K562 (cell line): ENCODE measurements around the gene OGT. TPM values are rescaled to one million over a fixed set of nuclear protein-coding genes. Genes with fewer than 3 reads are reported as not detected.

ENCODE experiments used
- ATAC-seq: fragments of 200-7000 bp; cut with Tn5 transposase; 3 replicates; pipeline ENCODE4 v1.9.1; 2020; ENCODE audit warnings: moderate library complexity
- BruUV-seq: library from RNA; stranded (reverse); fragments of 400-500 nt; replicated peaks from 2 replicates; lab custom pipeline; 2021; lab: Mats Ljungman, UMichigan
- CTCF ChIA-PET: fragments of 300-600 bp; formaldehyde crosslinking; extraction: SDS; loops from one replicate; lab custom pipeline; 2021; ENCODE audit warnings: low intra/inter-chr PET ratio; lab: Yijun Ruan, JAX
- POLR2A ChIA-PET: fragments of 300-600, 350-650 bp; sonication (Branson Sonifier 250); formaldehyde crosslinking; extraction: SDS; loops from one replicate; lab custom pipeline; 2021; ENCODE audit warnings: antibody characterized with exemption, inconsistent platforms; lab: Yijun Ruan, JAX
- DNase-seq, 4 experiments: peaks; one replicate each; pipeline versions ENCODE4 v3.0.0 to v3.0.0-alpha.2; 2011 to 2018; ENCODE audit warnings: low spot score in 3 of 4, mixed read lengths in 3 of 4; ENCODE audit errors: extremely low read depth in 1 of 4
- FAIRE-seq: peaks from 2 replicates; lab custom pipeline; 2011; peaks lifted over from hg19 to GRCh38; lab: Jason Lieb, UNC
- H2AFZ ChIP-seq: 2 replicates; pipeline ENCODE4 v1.6.0; 2011; ENCODE audit warnings: low read depth, low read length, control low read depth, inconsistent platforms
- H3K27ac ChIP-seq: fragments of 200-600 bp; 3 replicates; pipeline ENCODE4 v1.8.0; 2011; ENCODE audit warnings: low read depth, mild to moderate bottlenecking, control low read depth, inconsistent platforms, low read length, moderate library complexity, mixed read lengths; ENCODE audit errors: extremely low read depth
- H3K27me3 ChIP-seq, 2 experiments: fragments of 300-600 bp in 1 of 2; 2 replicates in 1 of 2; 3 replicates in 1 of 2; pipeline versions ENCODE4 v1.6.0 to v1.8.0; 2011; ENCODE audit warnings: inconsistent platforms in 2 of 2, low read length in 2 of 2, mild to moderate bottlenecking in 1 of 2, mixed read lengths in 1 of 2, moderate library complexity in 1 of 2; ENCODE audit not compliant: control insufficient read depth in 2 of 2, insufficient read depth in 2 of 2
- H3K36me3 ChIP-seq: fragments of 300-600 bp; 3 replicates; pipeline ENCODE4 v1.8.0; 2011; ENCODE audit warnings: mild to moderate bottlenecking, low read length, inconsistent platforms; ENCODE audit not compliant: control insufficient read depth, insufficient read depth
- H3K4me1 ChIP-seq, 2 experiments: fragments of 200-600 bp in 1 of 2; replicated peaks in 1 of 2; 2 replicates in 1 of 2; 3 replicates in 1 of 2; pipeline versions ENCODE4 v1.5.1 to v1.8.0; 2011; ENCODE audit warnings: inconsistent platforms in 2 of 2, low read length in 2 of 2, mild to moderate bottlenecking in 1 of 2, mixed read lengths in 1 of 2, moderate library complexity in 1 of 2; ENCODE audit not compliant: control insufficient read depth in 2 of 2, insufficient read depth in 2 of 2
- H3K4me2 ChIP-seq: 2 replicates; pipeline ENCODE4 v1.6.1; 2011; ENCODE audit warnings: low read length, control low read depth, inconsistent platforms, mixed read lengths; ENCODE audit not compliant: insufficient read depth
- H3K4me3 ChIP-seq: fragments of 200-600 bp; sonication (generic), shearing (Covaris generic); 2 replicates; pipeline ENCODE4 v1.5.1; 2016; ENCODE audit warnings: control low read depth, inconsistent platforms
- H3K79me2 ChIP-seq: fragments of 200-600 bp; 3 replicates; pipeline ENCODE4 v1.8.0; 2011; ENCODE audit warnings: low read length, inconsistent platforms; ENCODE audit not compliant: control insufficient read depth, insufficient read depth
- H3K9ac ChIP-seq, 2 experiments: 2 replicates each; pipeline versions ENCODE4 v1.6.0 to v1.6.1; 2011; ENCODE audit warnings: low read depth in 2 of 2, low read length in 2 of 2, control low read depth in 1 of 2, inconsistent platforms in 1 of 2, mild to moderate bottlenecking in 1 of 2, mixed read lengths in 1 of 2; ENCODE audit not compliant: insufficient read depth in 1 of 2
- H3K9me1 ChIP-seq: one replicate; pipeline ENCODE4 v1.6.0; 2011; ENCODE audit warnings: inconsistent platforms, mild to moderate bottlenecking, low read length, moderate library complexity; ENCODE audit not compliant: control insufficient read depth, insufficient read depth
- H3K9me3 ChIP-seq: replicated peaks from 2 replicates; pipeline ENCODE4 v1.5.1; 2011; ENCODE audit warnings: low read depth, low read length, inconsistent platforms; ENCODE audit not compliant: control insufficient read depth, insufficient read depth
- H4K20me1 ChIP-seq: replicated peaks from 2 replicates; pipeline ENCODE4 v1.6.1; 2011; ENCODE audit warnings: low read length, inconsistent platforms, mixed read lengths; ENCODE audit not compliant: control insufficient read depth, insufficient read depth
- AFF4 ChIP-seq: sonication (generic); formaldehyde crosslinking; IDR thresholded peaks from 2 replicates; pipeline ENCODE4 v1.8.0; 2023; ENCODE audit warnings: mild to moderate bottlenecking, missing genetic modification reagents
- BMI1 ChIP-seq: fragments of 150-350 bp; IDR thresholded peaks from 2 replicates; pipeline ENCODE4 v1.6.1; 2014; ENCODE audit warnings: low read length
- NFIX ChIP-seq: fragments of 250-450 bp; sonication (Bioruptor Pico); IDR thresholded peaks from 2 replicates; pipeline ENCODE4 v1.4.0; 2020; ENCODE audit warnings: low read depth, mild to moderate bottlenecking, moderate library complexity
- SMARCC2 ChIP-seq: fragments of 450-650 bp; IDR thresholded peaks from 2 replicates; pipeline ENCODE4 v1.6.1; 2017; ENCODE audit warnings: antibody characterized with exemption, moderate library complexity, mild to moderate bottlenecking, low read depth
- TCF7L2 ChIP-seq: fragments of 150-350 bp; IDR thresholded peaks from 2 replicates; pipeline ENCODE4 v1.6.1; 2016; ENCODE audit warnings: low read depth, mild to moderate bottlenecking, low read length, moderate library complexity
- ZC3H8 ChIP-seq: fragments of 450-650 bp; IDR thresholded peaks from 2 replicates; pipeline ENCODE4 v1.6.1; 2017
- ZNF583 ChIP-seq: fragments of 250-450 bp; sonication (Bioruptor Pico); IDR thresholded peaks from 2 replicates; pipeline ENCODE4 v1.4.0; 2020
- in situ Hi-C: fragments of 300-500 bp; cut with MboI; formaldehyde crosslinking; loops from 4 replicates; pipeline ENCODE4 v1.15.0; 2018; ENCODE audit warnings: inconsistent platforms, mixed read lengths
- intact Hi-C: fragments of 100-400 bp; cut with micrococcal nuclease; formaldehyde crosslinking; loops from 2 replicates; pipeline ENCODE4 v1.14.2; 2022
- polyA plus RNA-seq, 8 experiments: library from polyadenylated mRNA; depleted of rRNA in 4 of 8; stranded (reverse) in 5 of 8; unstranded in 3 of 8; fragments of >200 nt; fragmentation: Nextera tagmentation in 2 of 8; fragmentation: Illumina TruSeq in 1 of 8; extraction: Ambion mirVana in 2 of 8; extraction: Trizol in 1 of 8; gene quantifications; 2 replicates each; pipeline versions ENCODE4 v1.2.1 to v1.2.3, GENCODE V29; 2011 to 2014; ENCODE audit warnings: inconsistent platforms in 1 of 8, missing spikeins in 1 of 8
- total RNA-seq, 7 experiments: library from RNA; depleted of rRNA in 6 of 7; stranded (reverse); fragments of >200 nt in 6 of 7; fragmentation: Illumina TruSeq in 2 of 7; extraction: Trizol in 2 of 7; gene quantifications; 2 replicates each; pipeline versions ENCODE4 v1.2.1 to v1.2.3, GENCODE V29; 2011 to 2021; ENCODE audit warnings: low replicate concordance in 1 of 7
- TF ChIP-seq, protein P1 (sequence below): fragments of 250-450 bp; sonication (Bioruptor Pico); IDR thresholded peaks from 2 replicates; pipeline ENCODE4 v1.4.0; 2020
- TF ChIP-seq, protein P2 (sequence below): sonication (generic); formaldehyde crosslinking; IDR thresholded peaks from 2 replicates; pipeline ENCODE4 v1.8.0; 2023; ENCODE audit warnings: missing genetic modification reagents, mild to moderate bottlenecking, borderline replicate concordance
- TF ChIP-seq, protein P3 (sequence below): fragments of 250-450 bp; sonication (Bioruptor Pico); IDR thresholded peaks from 2 replicates; pipeline ENCODE4 v1.6.1; 2021; ENCODE audit warnings: mild to moderate bottlenecking
- TF ChIP-seq, protein P4 (sequence below): IDR thresholded peaks from 3 replicates; pipeline ENCODE4 v1.6.1; 2011; ENCODE audit warnings: borderline replicate concordance, mild to moderate bottlenecking; ENCODE audit not compliant: insufficient read length, insufficient read depth

The OGT gene
- total and polyA plus RNA-seq, 9 of the 15 experiments (the other 6 are each of a cell fraction or from before 2014, with no cell fraction given): 38.9 to 347 (median 117) TPM

GRCh38 chrX:71487814-71488213, 45.1 kb upstream of the OGT start:
- intact Hi-C loops: no loop called here
- H4K20me1 ChIP-seq: no peaks in the 10 kb centered on the region
- POLR2A ChIA-PET: interaction anchor here (0.8 kb wide), 1 partner anchor 14 kb away, joined by 3 read pairs; no protein-coding TSS in a partner anchor
- no peak for TF ChIP-seq NFIX (CRISPR knock-in tag)
- TF ChIP-seq, protein P1, sequence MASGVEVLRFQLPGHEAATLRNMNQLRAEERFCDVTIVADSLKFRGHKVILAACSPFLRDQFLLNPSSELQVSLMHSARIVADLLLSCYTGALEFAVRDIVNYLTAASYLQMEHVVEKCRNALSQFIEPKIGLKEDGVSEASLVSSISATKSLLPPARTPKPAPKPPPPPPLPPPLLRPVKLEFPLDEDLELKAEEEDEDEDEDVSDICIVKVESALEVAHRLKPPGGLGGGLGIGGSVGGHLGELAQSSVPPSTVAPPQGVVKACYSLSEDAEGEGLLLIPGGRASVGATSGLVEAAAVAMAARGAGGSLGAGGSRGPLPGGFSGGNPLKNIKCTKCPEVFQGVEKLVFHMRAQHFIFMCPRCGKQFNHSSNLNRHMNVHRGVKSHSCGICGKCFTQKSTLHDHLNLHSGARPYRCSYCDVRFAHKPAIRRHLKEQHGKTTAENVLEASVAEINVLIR: no peak
- TF ChIP-seq SMARCC2: no peak
- TF ChIP-seq, protein P2, sequence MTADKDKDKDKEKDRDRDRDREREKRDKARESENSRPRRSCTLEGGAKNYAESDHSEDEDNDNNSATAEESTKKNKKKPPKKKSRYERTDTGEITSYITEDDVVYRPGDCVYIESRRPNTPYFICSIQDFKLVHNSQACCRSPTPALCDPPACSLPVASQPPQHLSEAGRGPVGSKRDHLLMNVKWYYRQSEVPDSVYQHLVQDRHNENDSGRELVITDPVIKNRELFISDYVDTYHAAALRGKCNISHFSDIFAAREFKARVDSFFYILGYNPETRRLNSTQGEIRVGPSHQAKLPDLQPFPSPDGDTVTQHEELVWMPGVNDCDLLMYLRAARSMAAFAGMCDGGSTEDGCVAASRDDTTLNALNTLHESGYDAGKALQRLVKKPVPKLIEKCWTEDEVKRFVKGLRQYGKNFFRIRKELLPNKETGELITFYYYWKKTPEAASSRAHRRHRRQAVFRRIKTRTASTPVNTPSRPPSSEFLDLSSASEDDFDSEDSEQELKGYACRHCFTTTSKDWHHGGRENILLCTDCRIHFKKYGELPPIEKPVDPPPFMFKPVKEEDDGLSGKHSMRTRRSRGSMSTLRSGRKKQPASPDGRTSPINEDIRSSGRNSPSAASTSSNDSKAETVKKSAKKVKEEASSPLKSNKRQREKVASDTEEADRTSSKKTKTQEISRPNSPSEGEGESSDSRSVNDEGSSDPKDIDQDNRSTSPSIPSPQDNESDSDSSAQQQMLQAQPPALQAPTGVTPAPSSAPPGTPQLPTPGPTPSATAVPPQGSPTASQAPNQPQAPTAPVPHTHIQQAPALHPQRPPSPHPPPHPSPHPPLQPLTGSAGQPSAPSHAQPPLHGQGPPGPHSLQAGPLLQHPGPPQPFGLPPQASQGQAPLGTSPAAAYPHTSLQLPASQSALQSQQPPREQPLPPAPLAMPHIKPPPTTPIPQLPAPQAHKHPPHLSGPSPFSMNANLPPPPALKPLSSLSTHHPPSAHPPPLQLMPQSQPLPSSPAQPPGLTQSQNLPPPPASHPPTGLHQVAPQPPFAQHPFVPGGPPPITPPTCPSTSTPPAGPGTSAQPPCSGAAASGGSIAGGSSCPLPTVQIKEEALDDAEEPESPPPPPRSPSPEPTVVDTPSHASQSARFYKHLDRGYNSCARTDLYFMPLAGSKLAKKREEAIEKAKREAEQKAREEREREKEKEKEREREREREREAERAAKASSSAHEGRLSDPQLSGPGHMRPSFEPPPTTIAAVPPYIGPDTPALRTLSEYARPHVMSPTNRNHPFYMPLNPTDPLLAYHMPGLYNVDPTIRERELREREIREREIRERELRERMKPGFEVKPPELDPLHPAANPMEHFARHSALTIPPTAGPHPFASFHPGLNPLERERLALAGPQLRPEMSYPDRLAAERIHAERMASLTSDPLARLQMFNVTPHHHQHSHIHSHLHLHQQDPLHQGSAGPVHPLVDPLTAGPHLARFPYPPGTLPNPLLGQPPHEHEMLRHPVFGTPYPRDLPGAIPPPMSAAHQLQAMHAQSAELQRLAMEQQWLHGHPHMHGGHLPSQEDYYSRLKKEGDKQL (CRISPR knock-in tag): no peak
- no peak for TF ChIP-seq ZNF583 (CRISPR knock-in tag)
- TF ChIP-seq, protein P3, sequence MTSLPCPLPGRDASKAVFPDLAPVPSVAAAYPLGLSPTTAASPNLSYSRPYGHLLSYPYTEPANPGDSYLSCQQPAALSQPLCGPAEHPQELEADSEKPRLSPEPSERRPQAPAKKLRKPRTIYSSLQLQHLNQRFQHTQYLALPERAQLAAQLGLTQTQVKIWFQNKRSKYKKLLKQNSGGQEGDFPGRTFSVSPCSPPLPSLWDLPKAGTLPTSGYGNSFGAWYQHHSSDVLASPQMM: no peak
- TF ChIP-seq, protein P4, sequence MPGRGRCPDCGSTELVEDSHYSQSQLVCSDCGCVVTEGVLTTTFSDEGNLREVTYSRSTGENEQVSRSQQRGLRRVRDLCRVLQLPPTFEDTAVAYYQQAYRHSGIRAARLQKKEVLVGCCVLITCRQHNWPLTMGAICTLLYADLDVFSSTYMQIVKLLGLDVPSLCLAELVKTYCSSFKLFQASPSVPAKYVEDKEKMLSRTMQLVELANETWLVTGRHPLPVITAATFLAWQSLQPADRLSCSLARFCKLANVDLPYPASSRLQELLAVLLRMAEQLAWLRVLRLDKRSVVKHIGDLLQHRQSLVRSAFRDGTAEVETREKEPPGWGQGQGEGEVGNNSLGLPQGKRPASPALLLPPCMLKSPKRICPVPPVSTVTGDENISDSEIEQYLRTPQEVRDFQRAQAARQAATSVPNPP: no peak
- TF ChIP-seq ZC3H8: no peak
- no peak for TF ChIP-seq AFF4 (CRISPR knock-in tag)
- no peak for TF ChIP-seq BMI1
- TF ChIP-seq TCF7L2: no peak

More at GRCh38 chrX:71487814-71488213, 45.1 kb upstream of the OGT start:
- Histone ChIP-seq H3K27me3 (no peaks in the 10 kb centered on the region), H3K9me1 (no peaks in the 10 kb centered on the region), H3K9me3 (no peaks in the 10 kb centered on the region), H3K27ac (no peak overlapping the region), H2AFZ (no peak overlapping the region), H3K4me1 (peaks cover 0 to 7% of the 10 kb centered on the region in 2 experiments; a peak in 1 of 5 replicates), H3K9ac (no peak overlapping the region), H3K4me2 (no peak overlapping the region), H3K4me3 (no peak overlapping the region), H3K36me3 (no peaks in the 10 kb centered on the region), H3K79me2 (no peaks in the 10 kb centered on the region)
- CTCF ChIA-PET: no interaction called here
- ATAC-seq (no peak), DNase-seq (no peak), FAIRE-seq (no peak)
- in situ Hi-C loops: no loop called here
- BruUV-seq: no TSS peak
